ENCODE data around the gene UBE2U.

GRCh38 chr1:64195081-64195395 is 8.4 kb upstream of the UBE2U start:
- TF ChIP-seq CTCF (IDR thresholded peaks at IDR 0.05; ENCODE audit: low read length), result no peak
- TF ChIP-seq EZH2 (IDR thresholded peaks at IDR 0.05; ENCODE audit: borderline replicate concordance, low read length), result no peak
